Epidermal melanocyte (primary cell): ENCODE results near the gene SV2B.

Experiments used
- DNase-seq: peaks from one replicate; pipeline ENCODE4 v3.0.0; 2011; ENCODE audit warnings: low spot score; ENCODE audit not compliant: insufficient read length

SV2B gene

GRCh38 chr15:91136386-91136923 is 36.4 kb downstream of the SV2B start:
- no peak for DNase-seq

GRCh38 chr15:91140601-91141000 is 40.5 kb downstream of the SV2B start:
- no peak for DNase-seq

GRCh38 chr15:91141097-91141496 is 41.0 kb downstream of the SV2B start:
- no peak for DNase-seq

- no peak for DNase-seq
Observed at GRCh38 chr15:91142106-91142744, 42.2 kb downstream of the SV2B start.

- DNase-seq: no peak
Observed at GRCh38 chr15:91142946-91143345, 42.9 kb downstream of the SV2B start.

GRCh38 chr15:91146728-91147127 is 46.7 kb downstream of the SV2B start:
- DNase-seq: no peak

- DNase-seq: no peak
Observed at GRCh38 chr15:91148243-91148642, 48.2 kb downstream of the SV2B start.

- no peak for DNase-seq
Observed at GRCh38 chr15:91150502-91151160, 50.6 kb downstream of the SV2B start.

- no peak for DNase-seq
Observed at GRCh38 chr15:91151781-91152563, 51.9 kb downstream of the SV2B start.

- DNase-seq: no peak
Observed at GRCh38 chr15:91152896-91153581, 53.0 kb downstream of the SV2B start.

GRCh38 chr15:91153954-91154353 is 53.9 kb downstream of the SV2B start:
- no peak for DNase-seq

GRCh38 chr15:91156175-91156726 is 56.2 kb downstream of the SV2B start:
- no peak for DNase-seq

- no peak for DNase-seq
Observed at GRCh38 chr15:91158415-91159394, 58.6 kb downstream of the SV2B start.

- DNase-seq: no peak
Observed at GRCh38 chr15:91165850-91166249, 65.8 kb downstream of the SV2B start.

GRCh38 chr15:91168457-91168856 is 68.4 kb downstream of the SV2B start:
- DNase-seq: no peak

- DNase-seq: no peak
Observed at GRCh38 chr15:91171334-91171733, 71.3 kb downstream of the SV2B start.

- DNase-seq: no peak
Observed at GRCh38 chr15:91182101-91182500, 82.0 kb downstream of the SV2B start.

GRCh38 chr15:91183596-91183995 is 83.5 kb downstream of the SV2B start:
- DNase-seq: no peak

GRCh38 chr15:91184441-91184840 is 84.4 kb downstream of the SV2B start:
- no peak for DNase-seq
